ENCODE results near the gene CAMTA1.

Gene CAMTA1

DNA sequence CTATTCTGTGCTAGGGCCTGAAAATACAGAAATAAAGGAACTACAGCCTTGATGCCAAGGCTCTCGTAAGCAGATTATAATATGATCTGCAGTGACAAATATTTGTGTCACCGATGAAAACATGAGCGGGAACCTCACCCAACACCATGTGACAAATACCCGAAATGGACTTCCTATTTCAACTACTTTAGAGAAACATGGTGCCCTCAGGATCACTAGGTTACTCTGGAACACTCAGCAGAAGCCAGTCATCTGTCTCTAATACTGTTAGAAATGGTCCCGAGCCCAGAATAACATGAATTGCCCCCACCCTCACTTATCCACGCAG is 985.4 kb downstream of the CAMTA1 start:
- TF ChIP-seq, protein P1, sequence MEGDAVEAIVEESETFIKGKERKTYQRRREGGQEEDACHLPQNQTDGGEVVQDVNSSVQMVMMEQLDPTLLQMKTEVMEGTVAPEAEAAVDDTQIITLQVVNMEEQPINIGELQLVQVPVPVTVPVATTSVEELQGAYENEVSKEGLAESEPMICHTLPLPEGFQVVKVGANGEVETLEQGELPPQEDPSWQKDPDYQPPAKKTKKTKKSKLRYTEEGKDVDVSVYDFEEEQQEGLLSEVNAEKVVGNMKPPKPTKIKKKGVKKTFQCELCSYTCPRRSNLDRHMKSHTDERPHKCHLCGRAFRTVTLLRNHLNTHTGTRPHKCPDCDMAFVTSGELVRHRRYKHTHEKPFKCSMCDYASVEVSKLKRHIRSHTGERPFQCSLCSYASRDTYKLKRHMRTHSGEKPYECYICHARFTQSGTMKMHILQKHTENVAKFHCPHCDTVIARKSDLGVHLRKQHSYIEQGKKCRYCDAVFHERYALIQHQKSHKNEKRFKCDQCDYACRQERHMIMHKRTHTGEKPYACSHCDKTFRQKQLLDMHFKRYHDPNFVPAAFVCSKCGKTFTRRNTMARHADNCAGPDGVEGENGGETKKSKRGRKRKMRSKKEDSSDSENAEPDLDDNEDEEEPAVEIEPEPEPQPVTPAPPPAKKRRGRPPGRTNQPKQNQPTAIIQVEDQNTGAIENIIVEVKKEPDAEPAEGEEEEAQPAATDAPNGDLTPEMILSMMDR (IDR thresholded peaks at IDR 0.05; ENCODE audit: insufficient read depth, missing control alignments), result no peak
- FAIRE-seq, result no peak
- no peak for DNase-seq (ENCODE audit: insufficient read length, low spot score)

DNA sequence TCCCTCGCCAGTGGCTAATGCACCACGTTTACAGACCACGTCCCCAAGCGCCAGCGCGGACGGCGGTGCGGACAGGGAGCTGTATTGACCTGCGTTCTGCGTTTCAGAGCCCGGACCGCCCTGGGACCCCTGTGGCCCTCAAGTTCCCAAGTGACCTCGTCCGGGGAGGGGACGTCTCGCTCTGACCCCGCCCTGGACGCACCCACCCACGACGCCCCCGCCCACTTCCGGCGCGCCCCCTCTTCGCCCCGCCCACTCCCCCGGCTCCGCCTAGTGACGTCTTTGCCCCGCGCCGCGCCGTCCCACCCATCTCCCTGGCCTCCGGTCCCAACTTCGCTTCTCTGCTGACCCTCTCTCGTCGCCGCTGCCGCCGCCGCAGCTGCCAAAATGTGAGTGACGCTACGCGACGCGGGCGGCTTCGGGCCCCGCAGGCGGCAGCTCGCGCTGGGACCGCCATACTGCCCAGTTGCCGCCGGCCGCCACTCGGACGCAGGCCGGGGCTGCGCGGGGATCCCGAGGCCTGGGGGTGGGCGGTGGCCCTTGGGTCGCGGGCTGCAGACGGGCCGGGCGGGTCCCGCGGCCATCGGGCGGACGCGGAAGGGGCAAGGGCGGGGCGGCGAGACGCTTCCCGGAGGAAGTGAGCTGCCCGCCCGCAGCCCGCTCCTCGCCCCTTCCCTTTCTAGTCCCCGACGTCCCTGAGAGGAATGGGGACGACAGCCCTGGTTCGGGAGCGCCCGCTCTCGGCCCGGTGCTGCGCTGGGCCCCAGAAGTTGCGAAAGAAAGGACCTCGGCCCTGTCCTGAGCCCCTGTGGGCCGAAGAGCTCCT is 986.0 kb downstream of the CAMTA1 start, which contains the start of gene VAMP3:
Gene VAMP3 (plus strand): TSS at position 300 of the 826 bp plus-strand sequence. CDS start 88 bp downstream, at position 388.
- DNase-seq (ENCODE audit: insufficient read length, low spot score), result peak; percentile 66
- no peak for FAIRE-seq
- TF ChIP-seq, protein P1 (IDR thresholded peaks at IDR 0.05; ENCODE audit: insufficient read depth, missing control alignments), result no peak

DNA sequence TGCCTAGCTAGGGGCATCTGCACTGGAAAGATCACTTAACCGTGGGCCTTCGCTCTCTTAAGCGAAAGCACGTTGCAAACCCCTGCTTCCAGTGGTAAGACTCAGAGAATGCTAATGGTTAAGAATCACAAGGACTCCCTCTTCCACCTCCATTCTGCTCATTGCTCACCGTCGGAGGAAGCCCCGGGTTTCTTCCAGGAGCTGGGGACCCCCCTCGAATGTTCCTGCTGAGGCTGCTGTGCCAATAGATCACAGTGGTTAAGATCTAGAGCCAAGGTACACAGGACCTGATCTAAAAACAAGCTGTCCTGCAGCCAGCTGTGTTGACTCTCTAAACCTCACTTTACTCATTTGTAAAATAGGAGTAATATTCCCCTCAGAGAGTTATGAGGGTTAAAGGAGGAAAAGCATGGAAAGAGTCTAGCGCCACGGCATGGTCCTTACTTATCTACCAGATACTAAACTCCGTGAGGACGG is 986.6 kb downstream of the CAMTA1 start:
- TF ChIP-seq, protein P1 (IDR thresholded peaks at IDR 0.05; ENCODE audit: insufficient read depth, missing control alignments), result no peak
- DNase-seq (ENCODE audit: insufficient read length, low spot score), result no peak
- FAIRE-seq, result no peak

DNA sequence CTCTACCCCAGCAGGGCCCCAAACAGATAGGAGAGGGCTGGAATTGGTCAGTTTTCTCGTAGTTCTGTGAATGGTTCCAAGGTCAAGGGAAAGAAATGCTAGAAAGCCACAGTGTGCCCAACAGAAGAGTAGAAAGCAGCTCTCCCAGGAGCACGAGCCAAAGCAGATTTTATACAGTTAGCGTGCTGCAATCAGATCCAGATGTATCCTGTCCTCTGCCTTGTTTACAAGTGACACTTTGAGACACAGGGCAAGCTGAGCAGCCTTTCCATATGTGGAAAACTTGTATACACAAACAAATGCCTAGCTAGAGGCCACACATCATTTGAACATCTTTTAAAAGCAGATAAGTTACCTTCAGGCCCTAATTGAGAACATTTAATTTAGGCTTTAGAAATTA is 992.3 kb downstream of the CAMTA1 start:
- DNase-seq (ENCODE audit: insufficient read length, low spot score) (no peak), FAIRE-seq (no peak)
- TF ChIP-seq, protein P1 (IDR thresholded peaks at IDR 0.05; ENCODE audit: insufficient read depth, missing control alignments), result no peak

DNA sequence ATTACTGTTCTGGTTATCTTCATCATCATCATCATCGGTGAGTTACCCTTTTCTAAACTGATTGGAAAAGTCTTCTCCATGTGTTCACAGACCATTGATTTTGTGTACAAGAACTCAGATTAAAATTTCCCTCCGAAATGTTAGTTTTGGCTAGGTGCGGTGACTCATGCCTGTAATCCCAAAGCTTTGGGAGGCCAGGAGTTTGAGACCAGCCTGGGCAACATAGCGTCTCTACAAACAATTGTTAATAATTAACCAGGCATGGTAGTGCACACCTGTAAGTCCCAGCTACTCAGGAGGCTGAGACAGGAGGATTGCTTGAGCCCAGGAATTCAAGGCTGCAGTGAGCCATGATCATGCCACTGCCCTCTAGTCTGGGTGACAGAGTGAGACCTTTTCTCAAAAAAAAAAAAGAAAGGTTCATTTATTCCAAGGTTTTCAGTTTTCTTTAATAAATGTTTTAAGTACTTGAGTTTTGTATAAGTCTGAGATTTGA is 992.9 kb downstream of the CAMTA1 start:
- TF ChIP-seq, protein P1 (IDR thresholded peaks at IDR 0.05; ENCODE audit: insufficient read depth, missing control alignments), result no peak
- FAIRE-seq (no peak), DNase-seq (ENCODE audit: insufficient read length, low spot score) (no peak)

DNA sequence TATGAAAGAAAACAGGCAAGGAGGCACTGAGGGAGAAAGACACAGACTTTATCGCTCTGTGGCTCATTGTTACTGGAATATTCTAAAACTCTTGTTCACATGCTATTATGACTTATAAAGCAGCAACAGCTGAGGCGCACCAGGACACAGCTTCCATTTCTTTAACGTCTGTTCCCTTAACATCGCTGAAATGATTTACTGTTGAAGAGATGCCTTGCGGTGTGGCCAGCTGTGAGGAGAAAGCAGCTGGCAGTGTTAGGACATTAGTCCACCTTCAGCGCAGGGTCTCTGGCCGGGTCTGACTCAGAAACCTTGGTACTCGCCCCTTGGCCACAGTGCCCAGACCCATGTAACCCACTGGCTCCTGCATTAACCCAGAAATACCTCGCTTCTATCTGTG is 995.7 kb downstream of the CAMTA1 start:
- FAIRE-seq (no peak), DNase-seq (ENCODE audit: insufficient read length, low spot score) (no peak)
- TF ChIP-seq, protein P1 (IDR thresholded peaks at IDR 0.05; ENCODE audit: insufficient read depth, missing control alignments), result no peak

DNA sequence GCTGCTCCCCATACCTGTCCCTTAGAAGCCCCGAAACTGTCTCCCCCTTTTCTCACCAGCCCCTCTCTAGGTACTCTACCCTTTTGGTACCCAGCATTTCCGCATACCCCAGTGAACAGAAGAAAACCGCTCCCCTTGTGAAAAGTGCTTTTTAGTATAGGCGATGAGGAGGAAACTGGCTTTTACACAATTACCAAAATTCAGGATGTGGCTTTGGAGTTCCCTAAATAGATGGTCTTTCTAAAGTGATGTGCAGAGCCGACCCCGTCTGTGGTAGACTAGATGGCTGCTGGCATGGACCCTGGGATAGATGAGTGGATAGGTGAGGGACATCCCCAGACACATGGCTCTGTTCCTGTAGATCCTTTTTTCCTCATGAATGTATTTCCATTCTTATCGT is 996.2 kb downstream of the CAMTA1 start:
- TF ChIP-seq, protein P1 (IDR thresholded peaks at IDR 0.05; ENCODE audit: insufficient read depth, missing control alignments), result no peak
- FAIRE-seq (no peak), DNase-seq (ENCODE audit: insufficient read length, low spot score) (no peak)
